Fibroblast of mammary gland (primary cell): ENCODE data around the gene BCOR.

Experiments used
- DNase-seq: peaks from one replicate; pipeline ENCODE4 v3.0.0-alpha.2; 2010; ENCODE audit warnings: low read depth
- H3K4me3 ChIP-seq: 2 replicates; pipeline ENCODE4 v1.5.1; 2011; ENCODE audit warnings: low read depth, mild to moderate bottlenecking, low read length, moderate library complexity; ENCODE audit not compliant: control insufficient read depth
- TF ChIP-seq, protein P1 (sequence below): conservative IDR thresholded peaks from 2 replicates; pipeline ENCODE4 v1.5.1; 2011; ENCODE audit warnings: low read depth, low read length, inconsistent platforms; ENCODE audit not compliant: control insufficient read depth, insufficient read depth

The BCOR gene

DNA sequence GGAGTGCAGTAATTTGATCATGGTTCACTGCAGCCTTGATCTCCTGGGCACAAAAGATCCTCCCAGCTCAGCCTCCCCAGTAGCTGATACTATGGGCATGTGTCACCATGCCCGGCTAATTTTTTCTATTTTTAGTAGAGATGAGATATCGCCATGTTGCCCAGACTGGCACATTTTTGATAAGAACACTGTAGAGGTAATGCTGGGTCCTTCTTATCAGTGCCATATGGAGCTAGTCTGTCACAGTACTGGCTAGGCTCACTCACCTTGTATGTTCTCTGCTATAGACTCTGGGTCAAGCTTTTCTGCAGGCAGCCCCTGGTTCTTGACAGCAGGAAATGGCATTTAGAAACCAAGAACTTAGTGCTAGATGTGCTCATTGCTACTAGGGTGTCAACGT lies 53.9 kb downstream of the BCOR start:
- DNase-seq, result no peak
- no peak overlapping the region for H3K4me3 ChIP-seq
- TF ChIP-seq, protein P1, sequence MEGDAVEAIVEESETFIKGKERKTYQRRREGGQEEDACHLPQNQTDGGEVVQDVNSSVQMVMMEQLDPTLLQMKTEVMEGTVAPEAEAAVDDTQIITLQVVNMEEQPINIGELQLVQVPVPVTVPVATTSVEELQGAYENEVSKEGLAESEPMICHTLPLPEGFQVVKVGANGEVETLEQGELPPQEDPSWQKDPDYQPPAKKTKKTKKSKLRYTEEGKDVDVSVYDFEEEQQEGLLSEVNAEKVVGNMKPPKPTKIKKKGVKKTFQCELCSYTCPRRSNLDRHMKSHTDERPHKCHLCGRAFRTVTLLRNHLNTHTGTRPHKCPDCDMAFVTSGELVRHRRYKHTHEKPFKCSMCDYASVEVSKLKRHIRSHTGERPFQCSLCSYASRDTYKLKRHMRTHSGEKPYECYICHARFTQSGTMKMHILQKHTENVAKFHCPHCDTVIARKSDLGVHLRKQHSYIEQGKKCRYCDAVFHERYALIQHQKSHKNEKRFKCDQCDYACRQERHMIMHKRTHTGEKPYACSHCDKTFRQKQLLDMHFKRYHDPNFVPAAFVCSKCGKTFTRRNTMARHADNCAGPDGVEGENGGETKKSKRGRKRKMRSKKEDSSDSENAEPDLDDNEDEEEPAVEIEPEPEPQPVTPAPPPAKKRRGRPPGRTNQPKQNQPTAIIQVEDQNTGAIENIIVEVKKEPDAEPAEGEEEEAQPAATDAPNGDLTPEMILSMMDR, result no peak

DNA sequence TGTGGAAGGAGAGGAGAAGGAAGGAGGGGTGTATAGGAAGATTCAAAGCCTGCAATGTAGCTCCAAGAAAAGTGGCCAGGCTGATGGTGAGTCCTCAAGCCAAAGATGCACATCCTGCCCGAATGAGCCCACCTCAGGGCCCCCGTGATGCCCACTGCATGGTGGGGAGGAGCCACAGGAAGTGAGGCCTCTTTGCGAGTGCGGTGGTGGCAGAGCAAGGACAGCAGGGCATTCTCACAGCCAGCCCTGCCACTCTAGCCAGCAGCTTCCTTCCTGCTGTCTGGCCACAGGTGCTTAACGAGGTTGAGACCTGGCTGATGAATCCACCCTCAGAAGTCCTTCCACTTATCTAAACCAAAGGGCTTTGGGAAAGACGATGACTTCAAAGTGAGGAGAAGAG lies 55.8 kb downstream of the BCOR start:
- H3K4me3 ChIP-seq, result no peak overlapping the region
- DNase-seq, result no peak
- TF ChIP-seq, protein P1, result no peak

DNA sequence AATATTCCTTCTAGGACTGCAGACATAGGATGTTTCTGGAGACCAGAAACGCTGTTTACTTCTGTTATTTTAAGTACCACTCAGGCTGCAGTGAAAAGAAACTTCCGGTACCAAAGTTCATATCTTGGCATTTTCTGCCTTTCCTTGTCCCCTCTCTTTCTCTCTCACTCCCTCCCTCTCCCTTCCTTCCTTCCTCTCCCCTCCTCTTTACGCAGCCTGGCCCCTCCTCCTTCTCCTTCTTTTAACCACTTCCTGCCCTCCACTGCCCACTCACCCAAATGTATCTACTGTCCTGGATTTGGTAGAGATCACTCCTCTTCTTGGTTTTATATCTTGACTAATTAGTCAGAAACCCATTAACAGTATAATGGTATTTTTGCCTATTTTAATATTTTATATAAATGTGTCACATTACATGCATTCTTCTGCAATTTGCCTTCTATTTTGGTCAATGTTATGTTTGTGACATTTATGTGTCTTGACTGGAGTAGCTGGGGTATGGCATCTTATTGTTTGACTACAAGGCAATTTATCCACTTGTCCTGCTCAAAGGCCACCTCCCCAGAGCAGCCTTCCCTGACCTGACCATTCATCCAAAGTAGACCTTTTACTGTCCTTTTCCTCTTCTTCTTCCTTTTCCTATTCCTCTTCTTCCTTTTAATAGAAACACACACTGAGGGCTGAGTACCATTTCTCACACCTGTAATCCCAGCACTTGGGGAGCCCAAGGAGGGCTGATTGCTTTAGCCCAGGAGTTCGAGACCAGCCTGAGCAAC lies 56.9 kb downstream of the BCOR start:
- TF ChIP-seq, protein P1, result no peak
- no peak overlapping the region for H3K4me3 ChIP-seq
- DNase-seq, result no peak

DNA sequence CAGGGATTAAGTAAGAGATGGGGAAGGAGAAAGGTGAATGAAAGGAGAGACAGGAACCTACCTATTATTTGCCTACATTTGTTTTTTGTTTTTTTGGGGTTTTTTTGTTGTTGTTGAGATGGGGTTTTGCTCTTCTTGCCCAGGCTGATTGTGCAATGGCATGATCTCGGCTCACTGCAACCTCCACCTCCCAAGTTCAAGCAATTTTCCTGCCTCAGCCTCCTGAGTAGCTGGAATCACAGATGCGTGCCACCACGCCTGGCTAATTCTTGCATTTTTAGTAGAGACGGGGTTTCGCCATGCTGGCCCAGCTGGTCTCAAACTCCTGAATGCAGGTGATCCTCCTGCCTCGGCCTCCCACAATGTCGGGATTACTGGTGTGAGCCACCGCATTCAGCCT lies 57.9 kb downstream of the BCOR start:
- DNase-seq, result no peak
- TF ChIP-seq, protein P1, result no peak
- no peak overlapping the region for H3K4me3 ChIP-seq

DNA sequence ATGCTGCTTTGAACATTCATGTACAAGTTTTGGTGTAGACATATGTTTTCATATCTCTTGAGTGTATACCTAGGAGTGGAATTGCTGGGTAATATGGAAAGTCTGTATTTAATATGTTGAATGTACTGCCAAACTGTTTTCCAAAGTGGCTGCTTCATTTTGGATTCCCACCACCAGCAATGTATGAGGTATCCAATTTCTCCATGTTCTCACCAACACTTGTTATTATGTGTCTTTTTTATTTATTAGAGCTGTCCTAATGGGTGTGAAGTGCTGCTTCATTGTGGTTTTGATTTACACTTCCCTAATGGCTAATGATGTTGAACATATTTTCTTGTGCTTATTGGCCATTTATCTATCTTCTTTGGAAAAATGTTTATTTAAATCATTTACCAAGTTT lies 60.4 kb downstream of the BCOR start:
- H3K4me3 ChIP-seq, result no peak overlapping the region
- no peak for DNase-seq
- TF ChIP-seq, protein P1, result no peak

DNA sequence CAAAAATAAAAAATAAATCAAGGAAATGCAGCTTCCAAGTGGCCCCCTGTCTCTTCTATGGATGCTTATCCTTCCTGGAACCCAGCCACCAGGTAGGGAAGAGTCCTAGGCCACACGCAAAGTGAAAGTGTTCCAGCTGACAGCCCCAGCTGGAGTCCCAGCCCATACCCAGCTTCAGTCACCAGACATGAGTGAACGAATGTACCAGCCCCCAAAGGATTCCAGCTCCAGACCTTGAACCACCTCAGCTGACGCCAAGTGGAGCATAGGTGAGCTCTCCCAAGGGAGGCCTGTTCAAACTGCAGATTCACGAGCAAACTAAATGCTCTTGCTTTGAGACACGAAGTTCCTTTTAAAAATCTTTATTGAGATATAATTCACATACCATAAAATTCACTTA lies 62.0 kb downstream of the BCOR start:
- TF ChIP-seq, protein P1, result no peak
- H3K4me3 ChIP-seq, result no peak overlapping the region
- no peak for DNase-seq
